Mucosa of descending colon (tissue), 3 donors: ENCODE data around the gene CD40. TPM values are rescaled to one million over a fixed set of nuclear protein-coding genes. Genes with fewer than 3 reads are reported as not detected.

Experiments used
- ATAC-seq: fragments of 200-7000 bp; cut with Tn5 transposase; one replicate; pipeline ENCODE4 v1.9.1; 2020; ENCODE audit warnings: mild to moderate bottlenecking, moderate library complexity
- DNase-seq, 3 donors: peaks; one replicate each; pipeline ENCODE4 v3.0.0-alpha.2; 2020
- H3K36me3 ChIP-seq: fragments of 200-600 bp; one replicate; pipeline ENCODE4 v1.8.0; 2021; ENCODE audit warnings: low read depth, mild to moderate bottlenecking
- H3K4me1 ChIP-seq: fragments of 200-600 bp; one replicate; pipeline ENCODE4 v1.8.0; 2021; ENCODE audit warnings: low read depth, mild to moderate bottlenecking
- H3K4me3 ChIP-seq: fragments of 200-600 bp; one replicate; pipeline ENCODE4 v1.8.0; 2021; ENCODE audit warnings: mild to moderate bottlenecking
- H3K9me3 ChIP-seq: fragments of 200-600 bp; one replicate; pipeline ENCODE4 v1.8.0; 2021; ENCODE audit warnings: mild to moderate bottlenecking
- CTCF ChIP-seq: fragments of 200-600 bp; IDR thresholded peaks from one replicate; pipeline ENCODE4 v1.8.0; 2022; ENCODE audit warnings: antibody characterized with exemption, mild to moderate bottlenecking
- intact Hi-C, 2 donors: fragments of 100-400 bp; cut with DNase I in 1 of 2; cut with micrococcal nuclease in 1 of 2; formaldehyde crosslinking; loops; one replicate each; pipeline versions ENCODE4 v1.11.0 to v1.11.1; 2022; cut with DNase I, micrococcal nuclease
- total RNA-seq, 3 donors: library from RNA; stranded (reverse); fragmentation: NEBNext Ultra II Directional in 2 of 3; extraction: Animal tissue kit (Norgen Biotek cat#: 25700) in 2 of 3; gene quantifications; one replicate each; pipeline versions ENCODE4 v1.2.1 to v1.2.4, GENCODE V29; 2021 to 2023
- donor health status: DM: no; HTN: no; CAD: no; lungs with moderate emphysema.
- donor health status: DM: no; HTN: no; CAD: no.
- donor health status: DM: no; HTN: yes; CAD: no.

CD40 gene
- total RNA-seq, 3 donors from 2014 or later, result 2.8 to 10.0 (median 6.0) TPM

GRCh38 chr20:46168438-46168837 lies 50.3 kb downstream of the CD40 start:
- no peaks in the 10 kb centered on the region for H3K4me1 ChIP-seq
- H3K36me3 ChIP-seq, result no peaks in the 10 kb centered on the region
- no peak for ATAC-seq
- TF ChIP-seq CTCF, result no peak
- intact Hi-C loops, result no loop called here
- no peaks in the 10 kb centered on the region for H3K9me3 ChIP-seq
- no peak for DNase-seq
- H3K4me3 ChIP-seq, result no peak overlapping the region

GRCh38 chr20:46169245-46170171 lies 51.4 kb downstream of the CD40 start:
- intact Hi-C loops, result loop anchor here (10.0 kb wide), 1 partner anchor 145 kb away; the partner anchor contains the start of gene SLC12A5 (in 2 of the 2)
- no peak for TF ChIP-seq CTCF
- no peak overlapping the region for H3K4me3 ChIP-seq
- ATAC-seq (no peak), DNase-seq (no peak)
- H3K9me3 ChIP-seq, result no peaks in the 10 kb centered on the region
- H3K36me3 ChIP-seq, result no peaks in the 10 kb centered on the region
- H3K4me1 ChIP-seq, result no peaks in the 10 kb centered on the region

GRCh38 chr20:46171476-46171875 lies 53.4 kb downstream of the CD40 start:
- ATAC-seq (no peak), DNase-seq (no peak)
- Histone ChIP-seq H3K4me1 (no peaks in the 10 kb centered on the region), H3K4me3 (no peak overlapping the region), H3K9me3 (no peaks in the 10 kb centered on the region), H3K36me3 (no peaks in the 10 kb centered on the region)
- no peak for TF ChIP-seq CTCF
- intact Hi-C loops, result loop anchor here (10.0 kb wide), 1 partner anchor 147 kb away; the partner anchor contains the start of gene SLC12A5 (in 2 of the 2)

GRCh38 chr20:46171909-46172308 lies 53.8 kb downstream of the CD40 start:
- H3K4me1 ChIP-seq, result no peaks in the 10 kb centered on the region
- H3K4me3 ChIP-seq, result no peak overlapping the region
- intact Hi-C loops, result loop anchor here (10.0 kb wide), 1 partner anchor 147 kb away; the partner anchor contains the start of gene SLC12A5 (in 2 of the 2)
- no peak for DNase-seq
- H3K9me3 ChIP-seq, result no peaks in the 10 kb centered on the region
- no peaks in the 10 kb centered on the region for H3K36me3 ChIP-seq
- TF ChIP-seq CTCF, result no peak
- no peak for ATAC-seq

- H3K4me3 ChIP-seq, result no peak overlapping the region
- no peak for TF ChIP-seq CTCF
- ATAC-seq, result no peak
- DNase-seq, result no peak
- intact Hi-C loops, result loop anchor here (10.0 kb wide), 1 partner anchor 148 kb away; the partner anchor contains the start of gene SLC12A5 (in 2 of the 2)
- H3K4me1 ChIP-seq, result no peaks in the 10 kb centered on the region
- H3K9me3 ChIP-seq, result no peaks in the 10 kb centered on the region
- no peaks in the 10 kb centered on the region for H3K36me3 ChIP-seq
These were observed 54.3 kb downstream of the CD40 start for GRCh38 chr20:46172455-46172854.
